Body of pancreas (tissue), 4 donors: ENCODE measurements around the gene NEMF. TPM values are rescaled to one million over a fixed set of nuclear protein-coding genes. Genes with fewer than 3 reads are reported as not detected.
"Not testable (repeated sequence)": the region's sequence is repeated elsewhere in the genome, so short reads cannot be mapped to it uniquely, and the experiment has no call there.

Experiments
- ATAC-seq: fragments of 150-250 bp; one replicate; pipeline ENCODE4 v1.9.1; 2016
- DNase-seq, 4 donors: peaks; one replicate each; pipeline ENCODE4 v3.0.0-alpha.2; 2019
- H3K27ac ChIP-seq, 4 donors: fragments of 200-600 bp; sonication (generic); 1 replicate in 3 of 4; 2 replicates in 1 of 4; pipeline versions ENCODE4 v1.5.1 to v1.6.1; 2016 to 2019; ENCODE audit warnings: mild to moderate bottlenecking in 1 of 4, mixed read lengths in 1 of 4, moderate library complexity in 1 of 4
- H3K27me3 ChIP-seq, 2 donors: fragments of 200-600 bp; sonication (generic); one replicate each; pipeline ENCODE4 v1.6.0; 2016; ENCODE audit warnings: mild to moderate bottlenecking in 1 of 2
- H3K36me3 ChIP-seq, 2 donors: fragments of 200-600 bp; sonication (generic); replicated peaks in 1 of 2; 2 replicates each; pipeline ENCODE4 v1.5.1; 2016; ENCODE audit warnings: low read depth in 2 of 2; ENCODE audit not compliant: insufficient read depth in 1 of 2
- H3K4me1 ChIP-seq: fragments of 200-600 bp; sonication (generic); one replicate; pipeline ENCODE4 v1.6.0; 2016
- H3K4me3 ChIP-seq, 2 donors: fragments of 200-600 bp; sonication (generic); 1 replicate in 1 of 2; 2 replicates in 1 of 2; pipeline ENCODE4 v1.5.1; 2016 to 2019
- H3K9me3 ChIP-seq, 3 donors: fragments of 200-600 bp; sonication (generic); 1 replicate in 2 of 3; 2 replicates in 1 of 3; pipeline ENCODE4 v1.5.1; 2016
- POLR2A ChIP-seq, 3 donors: fragments of 450-650 bp; IDR thresholded peaks; one replicate each; pipeline ENCODE4 v1.6.1; 2016; ENCODE audit warnings: antibody characterized with exemption in 3 of 3, mild to moderate bottlenecking in 2 of 3
- WGBS, 2 donors: methylation state at CpG; one replicate each; pipeline ENCODE4 v1.1.5; 2017; 5-methylcytosine and 5-hydroxymethylcytosine counted together
- intact Hi-C: fragments of 100-400 bp; cut with DNase I; formaldehyde crosslinking; loops from one replicate; pipeline ENCODE4 v1.15.1; 2023
- small RNA-seq: library from RNA; depleted of rRNA; stranded (forward); fragments of <200 nt; gene quantifications from one replicate; pipeline ENCODE3, GENCODE V24; 2016
- total RNA-seq, 2 donors: library from RNA; depleted of rRNA; stranded (reverse); fragments of >200 nt; gene quantifications; one replicate each; pipeline ENCODE4 v1.1.0, GENCODE V29; 2016
- TF ChIP-seq, protein P1 (sequence below), 7 experiments: fragments of 450-650 bp in 4 of 7; fragments of 200-600 bp in 3 of 7; sonication (generic) in 3 of 7; IDR thresholded peaks; one replicate each; pipeline ENCODE4 v1.5.1; 2016 to 2019; ENCODE audit warnings: antibody characterized with exemption in 7 of 7

Gene NEMF
- total RNA-seq, 2 donors from 2014 or later: 56.3 to 106 TPM

DNA sequence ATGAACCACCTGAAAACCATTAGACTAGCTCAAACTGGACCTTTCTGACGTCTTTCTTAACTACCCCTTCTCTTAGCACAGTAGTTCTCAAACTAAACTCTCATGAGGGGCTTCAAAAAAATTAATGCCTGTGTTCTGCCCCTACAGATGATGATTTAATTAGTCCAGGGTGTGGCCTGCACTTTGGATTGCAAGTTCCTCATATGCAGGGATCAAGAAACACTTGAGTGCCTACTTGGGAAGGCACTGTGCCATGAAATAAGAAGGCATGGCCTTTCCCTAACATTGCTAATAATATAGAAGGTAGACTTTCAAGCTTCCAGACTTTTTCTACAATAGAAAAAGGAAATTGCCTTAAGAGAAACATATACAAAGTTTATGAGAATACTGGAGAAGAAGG, 107.4 kb downstream of the NEMF start:
- TF ChIP-seq, protein P1, sequence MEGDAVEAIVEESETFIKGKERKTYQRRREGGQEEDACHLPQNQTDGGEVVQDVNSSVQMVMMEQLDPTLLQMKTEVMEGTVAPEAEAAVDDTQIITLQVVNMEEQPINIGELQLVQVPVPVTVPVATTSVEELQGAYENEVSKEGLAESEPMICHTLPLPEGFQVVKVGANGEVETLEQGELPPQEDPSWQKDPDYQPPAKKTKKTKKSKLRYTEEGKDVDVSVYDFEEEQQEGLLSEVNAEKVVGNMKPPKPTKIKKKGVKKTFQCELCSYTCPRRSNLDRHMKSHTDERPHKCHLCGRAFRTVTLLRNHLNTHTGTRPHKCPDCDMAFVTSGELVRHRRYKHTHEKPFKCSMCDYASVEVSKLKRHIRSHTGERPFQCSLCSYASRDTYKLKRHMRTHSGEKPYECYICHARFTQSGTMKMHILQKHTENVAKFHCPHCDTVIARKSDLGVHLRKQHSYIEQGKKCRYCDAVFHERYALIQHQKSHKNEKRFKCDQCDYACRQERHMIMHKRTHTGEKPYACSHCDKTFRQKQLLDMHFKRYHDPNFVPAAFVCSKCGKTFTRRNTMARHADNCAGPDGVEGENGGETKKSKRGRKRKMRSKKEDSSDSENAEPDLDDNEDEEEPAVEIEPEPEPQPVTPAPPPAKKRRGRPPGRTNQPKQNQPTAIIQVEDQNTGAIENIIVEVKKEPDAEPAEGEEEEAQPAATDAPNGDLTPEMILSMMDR (IDR thresholded peaks at IDR 0.05): no peak
- no peak for TF ChIP-seq POLR2A (IDR thresholded peaks at IDR 0.05)
- Histone ChIP-seq H3K27ac (no peak overlapping the region), H3K4me1 (no peaks in the 10 kb centered on the region), H3K27me3 (no peaks in the 10 kb centered on the region), H3K4me3 (no peak overlapping the region), H3K9me3 (no peaks in the 10 kb centered on the region), H3K36me3 (no peaks in the 10 kb centered on the region)
- ATAC-seq (no peak), DNase-seq (no peak)
- WGBS, 2 donors: 85 to 95% methylated on average over 1 of the region's 1 CpG
- intact Hi-C loops: no loop called here

DNA sequence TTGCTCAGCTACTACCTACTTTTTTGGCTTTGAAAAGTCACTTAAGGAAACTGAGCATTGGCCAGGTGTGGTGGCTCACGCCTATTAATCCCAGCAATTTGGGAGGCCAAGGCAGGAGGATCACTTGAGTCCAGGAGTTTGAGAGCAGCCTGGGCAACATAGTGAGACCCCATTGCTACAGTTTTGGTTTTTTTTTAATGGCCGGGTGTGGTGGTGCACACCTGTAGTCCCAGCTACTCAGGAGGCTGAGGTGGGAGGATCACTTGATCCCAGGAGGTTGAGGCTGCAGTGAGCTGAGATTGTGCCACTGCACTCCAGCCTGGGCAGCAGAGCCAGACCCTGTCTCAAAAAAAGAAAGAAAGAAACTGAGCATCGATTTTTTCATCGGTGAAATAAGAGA, 116.9 kb downstream of the NEMF start:
- H3K27me3 ChIP-seq, H3K36me3 ChIP-seq, ATAC-seq, H3K4me3 ChIP-seq, intact Hi-C loops, DNase-seq, H3K9me3 ChIP-seq, H3K27ac ChIP-seq, H3K4me1 ChIP-seq: not testable (repeated sequence)
- WGBS, 2 donors: 96 to 97% methylated on average over 4 of the region's 4 CpGs

DNA sequence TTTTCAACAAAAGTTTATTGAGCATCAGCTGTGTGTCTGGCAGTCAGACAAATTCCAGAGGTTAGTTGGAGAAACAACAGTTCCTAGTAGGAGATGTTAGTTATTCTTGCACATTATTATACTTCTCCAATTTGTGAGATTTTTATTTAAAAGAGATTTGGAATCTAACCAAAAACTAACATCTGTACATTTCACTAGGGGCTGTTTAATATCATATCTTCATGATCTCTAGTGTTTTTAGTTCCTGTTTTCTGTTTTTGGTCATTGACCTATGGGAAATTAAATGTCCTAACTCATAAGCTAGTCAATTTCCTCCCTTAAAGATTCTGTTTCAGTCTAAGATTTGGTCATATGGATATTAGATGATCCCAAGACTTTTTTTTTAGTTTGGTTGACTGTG, 118.8 kb downstream of the NEMF start:
- Histone ChIP-seq H3K27ac (no peak overlapping the region), H3K4me3 (no peak overlapping the region), H3K4me1 (no peaks in the 10 kb centered on the region), H3K9me3 (no peaks in the 10 kb centered on the region), H3K36me3 (no peaks in the 10 kb centered on the region), H3K27me3 (no peaks in the 10 kb centered on the region)
- TF ChIP-seq POLR2A (IDR thresholded peaks at IDR 0.05): no peak
- TF ChIP-seq, protein P1 (IDR thresholded peaks at IDR 0.05): no peak
- intact Hi-C loops: no loop called here
- no peak for ATAC-seq
- no peak for DNase-seq

DNA sequence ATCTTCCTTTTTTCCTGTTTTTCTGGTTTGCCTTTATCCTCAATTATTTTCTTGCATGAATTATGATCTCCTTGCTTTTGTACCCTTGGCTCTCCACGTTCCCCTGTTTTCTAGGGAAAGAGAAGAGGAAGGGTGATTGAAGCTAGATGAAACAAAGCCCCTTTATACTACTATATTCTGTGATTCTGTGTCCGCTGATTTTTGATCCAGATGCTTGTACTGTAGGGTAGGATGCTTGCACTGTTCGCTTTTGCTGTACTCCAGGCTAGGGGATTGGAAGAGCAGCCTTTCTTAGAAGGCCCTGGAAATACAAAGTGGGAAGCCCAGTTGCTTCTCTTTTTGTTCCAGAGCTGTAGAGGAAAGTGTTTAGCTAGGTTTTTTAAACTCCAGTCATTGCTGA, 119.7 kb downstream of the NEMF start:
- intact Hi-C loops: no loop called here
- WGBS, 2 donors: 87 to 97% methylated on average over 3 of the region's 3 CpGs
- no peaks in the 10 kb centered on the region for H3K4me1 ChIP-seq
- H3K27me3 ChIP-seq: no peaks in the 10 kb centered on the region
- no peaks in the 10 kb centered on the region for H3K36me3 ChIP-seq
- ATAC-seq: no peak
- no peak for TF ChIP-seq POLR2A (IDR thresholded peaks at IDR 0.05)
- TF ChIP-seq, protein P1 (IDR thresholded peaks at IDR 0.05): no peak
- no peak overlapping the region for H3K4me3 ChIP-seq
- H3K9me3 ChIP-seq: no peaks in the 10 kb centered on the region
- no peak overlapping the region for H3K27ac ChIP-seq
- no peak for DNase-seq

Small RNAs within 50 kb of the gene (small RNA-seq; reads per million reads assigned to genes)
- gene RF00019 (not detected), gene RN7SL2 (not detected), gene RN7SL3 (not detected), gene RNU6-189P (not detected), gene RNU6-539P (not detected)

Other genes starting within 250 kb of the NEMF start
- 100 to 1,000 TPM; 129 to 162 TPM for gene RPL36AL, start 232.2 kb downstream of the NEMF start, total RNA-seq
- gene MGAT2, start 232.0 kb downstream of the NEMF start, total RNA-seq: 10 to 100 TPM; 27.5 to 37.6 TPM
- 10 to 100 TPM; 14.8 to 18.5 TPM for gene DNAAF2, start 217.5 kb downstream of the NEMF start, total RNA-seq
- 1 to 10 TPM in 1 of 2 donors, not detected in 1; 7.0 TPM for gene POLE2, start 164.6 kb downstream of the NEMF start, total RNA-seq
- 1 to 10 TPM; 5.3 to 8.6 TPM for gene KLHDC1, start 159.7 kb downstream of the NEMF start, total RNA-seq
- 10 to 100 TPM; 38.6 to 90.0 TPM for gene KLHDC2, start 84.6 kb downstream of the NEMF start, total RNA-seq
- 10 to 100 TPM; 18.5 to 27.8 TPM for gene ARF6, start 40.3 kb upstream of the NEMF start, total RNA-seq